Gastrocnemius medialis (tissue), 4 donors: ENCODE data around the gene ERI2.

ENCODE experiments used
- POLR2A ChIP-seq, 2 donors: fragments of 450-650 bp; IDR thresholded peaks; one replicate each; pipeline ENCODE4 v1.6.1; 2017; ENCODE audit warnings: antibody characterized with exemption in 2 of 2, mild to moderate bottlenecking in 2 of 2, moderate library complexity in 2 of 2
- TF ChIP-seq, protein P1 (sequence below), 5 experiments: fragments of 450-650 bp in 3 of 5; fragments of 200-600 bp in 2 of 5; sonication (generic) in 2 of 5; IDR thresholded peaks in 4 of 5; conservative IDR thresholded peaks in 1 of 5; 1 replicate in 4 of 5; 2 replicates in 1 of 5; pipeline ENCODE4 v1.5.1; 2016 to 2019; ENCODE audit warnings: antibody characterized with exemption in 5 of 5, mild to moderate bottlenecking in 3 of 5, moderate library complexity in 3 of 5

DNA sequence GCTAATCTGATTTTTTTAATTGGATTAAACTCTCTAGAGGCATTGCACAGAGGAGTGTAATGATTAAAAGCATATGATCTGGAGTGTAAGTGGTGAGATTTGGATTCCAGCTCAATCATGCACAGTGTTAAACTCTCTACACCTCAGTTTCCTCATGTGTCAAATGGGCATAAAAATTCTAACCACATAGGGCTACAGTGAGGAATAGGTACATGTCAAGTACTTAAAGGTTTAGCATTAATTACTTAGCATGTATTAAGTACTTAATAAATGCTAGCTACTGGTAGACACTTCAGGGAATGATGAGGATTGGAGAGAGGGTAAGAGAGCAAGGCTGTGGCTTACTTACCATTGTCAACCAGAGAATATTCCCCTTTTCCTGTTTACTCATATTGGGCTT is 17.1 kb downstream of the ERI2 start:
- TF ChIP-seq, protein P1, sequence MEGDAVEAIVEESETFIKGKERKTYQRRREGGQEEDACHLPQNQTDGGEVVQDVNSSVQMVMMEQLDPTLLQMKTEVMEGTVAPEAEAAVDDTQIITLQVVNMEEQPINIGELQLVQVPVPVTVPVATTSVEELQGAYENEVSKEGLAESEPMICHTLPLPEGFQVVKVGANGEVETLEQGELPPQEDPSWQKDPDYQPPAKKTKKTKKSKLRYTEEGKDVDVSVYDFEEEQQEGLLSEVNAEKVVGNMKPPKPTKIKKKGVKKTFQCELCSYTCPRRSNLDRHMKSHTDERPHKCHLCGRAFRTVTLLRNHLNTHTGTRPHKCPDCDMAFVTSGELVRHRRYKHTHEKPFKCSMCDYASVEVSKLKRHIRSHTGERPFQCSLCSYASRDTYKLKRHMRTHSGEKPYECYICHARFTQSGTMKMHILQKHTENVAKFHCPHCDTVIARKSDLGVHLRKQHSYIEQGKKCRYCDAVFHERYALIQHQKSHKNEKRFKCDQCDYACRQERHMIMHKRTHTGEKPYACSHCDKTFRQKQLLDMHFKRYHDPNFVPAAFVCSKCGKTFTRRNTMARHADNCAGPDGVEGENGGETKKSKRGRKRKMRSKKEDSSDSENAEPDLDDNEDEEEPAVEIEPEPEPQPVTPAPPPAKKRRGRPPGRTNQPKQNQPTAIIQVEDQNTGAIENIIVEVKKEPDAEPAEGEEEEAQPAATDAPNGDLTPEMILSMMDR (IDR thresholded peaks at IDR 0.05 in 4 of 5, conservative IDR thresholded peaks at IDR 0.05 in 1 of 5), result no peak
- no peak for TF ChIP-seq POLR2A (IDR thresholded peaks at IDR 0.05)
